ENCODE data around the gene GRK5.

DNA sequence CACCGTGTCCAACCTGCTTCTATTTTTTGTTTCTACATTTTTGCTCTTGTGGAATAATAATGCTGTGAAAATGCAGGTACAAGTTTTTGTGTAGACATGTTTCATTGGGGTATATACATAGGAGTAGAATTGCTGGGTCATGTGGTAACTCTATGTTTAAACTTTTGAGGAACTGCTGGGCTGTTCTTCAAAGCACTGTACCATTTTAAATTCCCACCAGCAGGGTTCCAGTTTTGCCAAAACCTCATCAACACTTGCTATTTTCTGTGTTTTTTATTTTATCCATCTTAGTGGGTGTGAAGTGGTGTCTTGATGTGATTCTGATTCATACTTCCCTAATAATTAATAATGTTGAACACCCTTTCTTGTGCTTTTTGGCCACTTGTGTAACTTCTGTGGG, 196.6 kb downstream of the GRK5 start:
- no peak for TF ChIP-seq GATA3 (IDR thresholded peaks at IDR 0.05; ENCODE audit: low read depth, low read length)
- TF ChIP-seq GATA2 (IDR thresholded peaks at IDR 0.05; ENCODE audit: low read depth, low read length): no peak

Data from SH-SY5Y (cell line).